Upper lobe of left lung (tissue), 4 donors: ENCODE results near the gene SERPINB6.

ENCODE experiments used
- CTCF ChIP-seq, 6 experiments: fragments of 450-650 bp in 4 of 6; fragments of 200-600 bp in 2 of 6; sonication (generic) in 2 of 6; IDR thresholded peaks; one replicate each; pipeline ENCODE4 v1.5.1; 2016 to 2019; ENCODE audit warnings: antibody characterized with exemption in 6 of 6
- EP300 ChIP-seq, 4 donors: sonication (generic); formaldehyde crosslinking; IDR thresholded peaks; one replicate each; pipeline ENCODE4 v1.5.1; 2017; ENCODE audit warnings: antibody characterized with exemption in 4 of 4, control low read depth in 2 of 4
- POLR2A ChIP-seq, 4 donors: fragments of 450-650 bp; IDR thresholded peaks; one replicate each; pipeline ENCODE4 v1.5.1; 2016 to 2017; ENCODE audit warnings: antibody characterized with exemption in 4 of 4, mild to moderate bottlenecking in 2 of 4
- POLR2AphosphoS5 ChIP-seq, 2 donors: sonication (generic); formaldehyde crosslinking; IDR thresholded peaks; one replicate each; pipeline ENCODE4 v1.5.1; 2017; ENCODE audit warnings: antibody characterized with exemption in 2 of 2

GRCh38 chr6:2963756-2964155, 7.6 kb downstream of the SERPINB6 start:
- no peak for TF ChIP-seq CTCF (IDR thresholded peaks at IDR 0.05)
- no peak for TF ChIP-seq POLR2A (IDR thresholded peaks at IDR 0.05)
- TF ChIP-seq EP300 (IDR thresholded peaks at IDR 0.05) = no peak
- no peak for TF ChIP-seq POLR2AphosphoS5 (IDR thresholded peaks at IDR 0.05)
